Mesendoderm (in vitro differentiated cells): Measurements from ENCODE around the gene CDCA7.
"Not testable (repeated sequence)": the region's sequence is repeated elsewhere in the genome, so short reads cannot be mapped to it uniquely, and the experiment has no call there.

Experiments used
- DNase-seq: peaks from one replicate; pipeline ENCODE4 v3.0.0; 2013
- H2AK5ac ChIP-seq: 2 replicates; pipeline ENCODE4 v1.6.1; 2013; ENCODE audit warnings: low read length, inconsistent platforms
- H2BK120ac ChIP-seq: 2 replicates; pipeline ENCODE4 v1.6.1; 2013; ENCODE audit warnings: low read depth, mild to moderate bottlenecking, low read length, moderate library complexity, mixed read lengths
- H2BK15ac ChIP-seq: replicated peaks from 2 replicates; pipeline ENCODE4 v1.6.1; 2013; ENCODE audit warnings: low read depth, mild to moderate bottlenecking, moderate library complexity
- H2BK5ac ChIP-seq: 2 replicates; pipeline ENCODE4 v1.6.1; 2013; ENCODE audit warnings: low read length, inconsistent platforms
- H3K18ac ChIP-seq: 2 replicates; pipeline ENCODE4 v1.6.1; 2013; ENCODE audit warnings: mild to moderate bottlenecking, low read length, mixed read lengths
- H3K23ac ChIP-seq: one replicate; pipeline ENCODE4 v1.6.1; 2013; ENCODE audit warnings: low read length
- H3K27ac ChIP-seq: 2 replicates; pipeline ENCODE4 v1.5.1; 2013; ENCODE audit warnings: low read depth, mild to moderate bottlenecking, inconsistent platforms, low read length, moderate library complexity
- H3K27me3 ChIP-seq: 2 replicates; pipeline ENCODE4 v1.6.1; 2013; ENCODE audit warnings: low read length, control low read depth, mild to moderate bottlenecking, inconsistent platforms; ENCODE audit not compliant: insufficient read depth, poor library complexity
- H3K36me3 ChIP-seq: 2 replicates; pipeline ENCODE4 v1.6.1; 2013; ENCODE audit warnings: low read length, inconsistent platforms; ENCODE audit not compliant: control insufficient read depth, insufficient read depth
- H3K4ac ChIP-seq: one replicate; pipeline ENCODE4 v1.6.1; 2013; ENCODE audit warnings: low read depth, mild to moderate bottlenecking, low read length, moderate library complexity
- H3K4me1 ChIP-seq: 2 replicates; pipeline ENCODE4 v1.6.1; 2013; ENCODE audit warnings: low read depth, low read length, inconsistent platforms; ENCODE audit not compliant: control insufficient read depth
- H3K4me2 ChIP-seq: 2 replicates; pipeline ENCODE4 v1.6.1; 2013; ENCODE audit warnings: low read length
- H3K4me3 ChIP-seq: 2 replicates; pipeline ENCODE4 v1.5.1; 2013; ENCODE audit warnings: mild to moderate bottlenecking, low read length
- H3K56ac ChIP-seq: one replicate; pipeline ENCODE4 v1.6.1; 2013; ENCODE audit warnings: low read length
- H3K79me1 ChIP-seq: 2 replicates; pipeline ENCODE4 v1.6.1; 2013; ENCODE audit warnings: low read length, inconsistent platforms
- H3K79me2 ChIP-seq: 2 replicates; pipeline ENCODE4 v1.6.1; 2013; ENCODE audit warnings: mild to moderate bottlenecking, low read length; ENCODE audit not compliant: control insufficient read depth, insufficient read depth
- H3K9ac ChIP-seq: 2 replicates; pipeline ENCODE4 v1.6.1; 2013; ENCODE audit warnings: low read length, inconsistent platforms
- H4K5ac ChIP-seq: one replicate; pipeline ENCODE4 v1.6.1; 2013; ENCODE audit warnings: low read length
- H4K8ac ChIP-seq: one replicate; pipeline ENCODE4 v1.6.1; 2013; ENCODE audit warnings: low read depth, mild to moderate bottlenecking, control low read depth, low read length, moderate library complexity
- WGBS: extraction: QIAGEN DNeasy Blood & Tissue Kit; methylation state at CpG from one replicate; pipeline ENCODE4 v1.1.7; 2013; ENCODE audit warnings: low lambda C conversion rate, missing lambda C conversion rate; ENCODE audit not compliant: insufficient coverage; ENCODE audit errors: extremely low coverage; 5-methylcytosine and 5-hydroxymethylcytosine counted together

CDCA7 gene

DNA sequence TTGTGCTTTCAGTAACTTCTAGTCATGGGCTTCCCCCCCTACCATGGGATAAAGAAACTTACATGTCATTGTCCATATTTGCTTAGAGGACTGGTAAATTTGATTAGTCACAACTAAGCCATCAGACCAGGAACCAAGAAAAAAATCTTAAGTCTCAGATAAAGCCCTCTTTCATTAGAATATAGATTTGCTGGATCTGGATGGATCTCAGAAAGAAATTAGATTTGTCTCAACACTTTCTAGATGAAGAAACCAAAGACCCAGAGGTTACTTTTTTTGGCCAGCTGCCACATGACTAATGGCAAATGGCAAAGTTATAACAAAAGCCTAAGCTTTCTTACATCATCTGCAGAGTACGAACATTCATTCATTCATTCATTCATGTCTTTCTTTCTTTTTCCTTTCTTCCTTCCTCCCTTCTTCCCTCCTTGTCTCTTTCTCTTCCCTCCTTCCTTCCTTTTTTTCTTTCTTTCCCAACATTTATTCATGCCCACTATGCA is 60.2 kb downstream of the CDCA7 start:
- Histone ChIP-seq H2BK120ac (no peak overlapping the region), H3K4ac (no peak overlapping the region), H2AK5ac (no peak overlapping the region), H3K18ac (no peak overlapping the region), H3K56ac (no peak overlapping the region), H3K4me2 (no peak overlapping the region), H3K36me3 (no peaks in the 10 kb centered on the region), H3K4me1 (no peaks in the 10 kb centered on the region), H3K27me3 (no peaks in the 10 kb centered on the region), H2BK5ac (no peak overlapping the region), H3K9ac (no peak overlapping the region), H3K4me3 (no peak overlapping the region), H3K27ac (no peak overlapping the region), H3K23ac (no peak overlapping the region), H4K8ac (no peak overlapping the region), H2BK15ac (no peak overlapping the region), H3K79me2 (no peaks in the 10 kb centered on the region), H4K5ac (no peak overlapping the region), H3K79me1 (no peaks in the 10 kb centered on the region)
- WGBS: no CpG with 5 or more reads among the region's 1 CpG
- DNase-seq: no peak

DNA sequence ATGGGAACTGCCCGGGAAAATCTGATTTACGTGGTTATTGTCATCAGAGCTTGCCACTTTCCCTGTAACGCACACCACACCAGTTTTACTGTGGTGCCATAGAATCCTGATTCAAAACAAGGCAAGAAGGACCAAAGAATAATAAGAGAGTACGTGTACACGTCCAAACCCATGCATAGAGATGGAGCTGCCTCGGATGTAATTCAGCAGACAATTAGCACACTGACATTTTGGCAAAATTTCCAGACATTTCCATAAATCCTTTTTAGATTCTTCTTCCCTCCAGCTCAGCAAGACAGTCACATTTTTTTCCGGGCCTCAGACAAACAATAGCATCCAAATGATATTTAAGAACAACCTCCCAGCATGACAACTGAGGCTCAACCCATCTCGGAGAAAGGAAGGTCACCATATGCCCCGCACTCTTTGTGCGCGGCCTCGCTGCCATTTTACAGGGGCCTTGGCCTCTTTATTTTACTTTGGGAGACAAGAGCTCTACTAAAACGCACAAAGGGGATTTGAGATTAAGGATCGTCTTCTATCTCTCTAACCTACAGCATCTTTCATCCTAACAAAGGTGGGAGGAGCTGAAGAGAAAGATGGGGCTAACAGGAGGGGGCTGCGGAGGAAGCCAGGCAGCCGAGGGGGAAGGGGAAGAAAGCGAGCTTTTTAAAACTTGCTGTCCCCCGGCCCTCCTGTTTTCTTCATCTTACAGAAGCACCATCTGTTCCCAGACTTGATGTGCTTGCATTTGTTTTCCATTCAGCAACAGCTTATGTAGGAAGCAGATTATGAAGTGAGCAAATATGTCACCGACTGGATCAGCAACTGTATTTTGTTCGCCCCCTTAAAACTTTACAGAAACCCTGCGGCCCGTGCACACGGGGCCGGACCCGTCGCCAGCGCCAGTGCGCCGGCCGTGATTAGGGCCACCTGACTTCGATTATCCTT is 61.0 kb downstream of the CDCA7 start:
- Histone ChIP-seq H4K8ac (no peak overlapping the region), H3K56ac (no peak overlapping the region), H3K4ac (no peak overlapping the region), H3K4me3 (no peak overlapping the region), H3K23ac (no peak overlapping the region), H3K79me2 (no peaks in the 10 kb centered on the region), H2BK120ac (no peak overlapping the region), H4K5ac (no peak overlapping the region), H2BK5ac (no peak overlapping the region), H3K27ac (no peak overlapping the region), H2AK5ac (no peak overlapping the region), H3K27me3 (no peaks in the 10 kb centered on the region), H3K9ac (no peak overlapping the region), H3K4me1 (no peaks in the 10 kb centered on the region), H3K79me1 (no peaks in the 10 kb centered on the region), H2BK15ac (no peak overlapping the region), H3K18ac (no peak overlapping the region), H3K36me3 (no peaks in the 10 kb centered on the region), H3K4me2 (no peak overlapping the region)
- no CpG with 5 or more reads among the region's 31 CpGs for WGBS
- DNase-seq: no peak

DNA sequence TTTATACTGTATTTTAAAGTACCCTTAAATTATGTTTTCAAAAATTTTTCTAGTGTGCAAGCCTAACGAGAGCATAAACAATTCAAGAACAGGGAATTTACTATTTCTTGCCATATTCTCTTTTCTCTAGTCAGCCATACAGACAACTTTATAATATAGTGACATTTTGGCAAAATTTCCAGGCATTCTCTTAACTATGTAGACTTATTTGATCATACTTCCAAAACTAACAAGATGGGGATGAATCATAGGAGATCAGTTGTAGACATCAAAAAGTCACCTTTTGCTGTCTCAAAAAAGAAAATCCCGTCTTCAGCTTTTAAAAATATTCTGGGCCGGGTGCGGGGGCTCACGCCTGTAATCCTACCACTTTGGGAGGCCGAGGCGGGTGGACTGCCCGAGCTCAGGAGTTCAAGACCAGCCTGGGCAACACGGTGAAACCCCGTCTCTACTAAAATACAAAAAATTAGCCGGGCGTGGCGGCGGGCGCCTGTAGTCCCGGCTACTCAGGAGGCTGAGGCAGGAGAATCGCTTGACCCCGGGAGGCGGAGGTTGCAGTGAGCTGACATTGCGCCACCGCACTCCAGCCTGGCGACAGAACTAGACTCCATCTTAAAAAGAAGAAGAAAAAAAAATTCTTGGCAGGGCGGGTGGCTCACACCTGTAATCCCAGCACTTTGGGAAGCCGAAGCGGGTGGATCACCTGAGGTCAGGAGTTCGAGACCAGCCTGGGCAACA is 61.9 kb downstream of the CDCA7 start:
- not testable (repeated sequence) for H3K4ac ChIP-seq, H3K4me3 ChIP-seq

DNA sequence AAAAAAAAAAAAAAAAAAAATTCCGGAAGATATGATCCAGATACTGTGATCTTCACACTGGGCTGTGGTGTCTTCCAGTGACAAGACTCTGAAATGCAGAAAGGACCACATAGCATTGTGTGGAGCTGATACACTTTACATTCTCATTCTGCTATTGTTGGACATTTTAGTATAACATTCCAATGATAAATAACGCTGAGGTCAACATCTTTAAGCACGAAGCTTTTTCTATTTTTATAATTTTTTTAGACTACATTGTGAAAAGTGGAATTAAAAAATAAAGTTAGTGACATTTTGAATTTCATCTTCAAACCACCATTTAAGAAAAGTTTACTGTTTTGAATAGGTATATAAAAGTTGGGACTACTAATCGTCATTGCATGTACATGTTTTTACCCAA is 62.7 kb downstream of the CDCA7 start:
- no peak overlapping the region for H3K4me3 ChIP-seq
- no peak overlapping the region for H3K18ac ChIP-seq
- no peak overlapping the region for H2AK5ac ChIP-seq
- no peak overlapping the region for H3K4me2 ChIP-seq
- H3K36me3 ChIP-seq: no peaks in the 10 kb centered on the region
- no peaks in the 10 kb centered on the region for H3K27me3 ChIP-seq
- H2BK5ac ChIP-seq: no peak overlapping the region
- WGBS: no CpG with 5 or more reads among the region's 4 CpGs
- H3K4me1 ChIP-seq: no peaks in the 10 kb centered on the region
- no peak for DNase-seq
- H3K9ac ChIP-seq: no peak overlapping the region
- no peak overlapping the region for H3K27ac ChIP-seq
- H3K56ac ChIP-seq: no peak overlapping the region
- no peak overlapping the region for H2BK15ac ChIP-seq
- no peak overlapping the region for H4K8ac ChIP-seq
- no peaks in the 10 kb centered on the region for H3K79me2 ChIP-seq
- no peak overlapping the region for H3K23ac ChIP-seq
- H2BK120ac ChIP-seq: no peak overlapping the region
- no peaks in the 10 kb centered on the region for H3K79me1 ChIP-seq
- H3K4ac ChIP-seq: no peak overlapping the region
- no peak overlapping the region for H4K5ac ChIP-seq

More for the DNA sequence above, 61.9 kb downstream of the CDCA7 start:
- H3K27me3 ChIP-seq, H3K18ac ChIP-seq, H4K5ac ChIP-seq, H3K4me2 ChIP-seq, H3K79me1 ChIP-seq, H2BK5ac ChIP-seq, H3K36me3 ChIP-seq, H3K23ac ChIP-seq, H3K9ac ChIP-seq, H3K79me2 ChIP-seq, H2BK15ac ChIP-seq, H2AK5ac ChIP-seq, H3K27ac ChIP-seq, DNase-seq, H2BK120ac ChIP-seq, H3K4me1 ChIP-seq, H3K56ac ChIP-seq: not testable (repeated sequence)
- WGBS: no CpG with 5 or more reads among the region's 26 CpGs
- H4K8ac ChIP-seq: peak overlapping the region; percentile 13

DNA sequence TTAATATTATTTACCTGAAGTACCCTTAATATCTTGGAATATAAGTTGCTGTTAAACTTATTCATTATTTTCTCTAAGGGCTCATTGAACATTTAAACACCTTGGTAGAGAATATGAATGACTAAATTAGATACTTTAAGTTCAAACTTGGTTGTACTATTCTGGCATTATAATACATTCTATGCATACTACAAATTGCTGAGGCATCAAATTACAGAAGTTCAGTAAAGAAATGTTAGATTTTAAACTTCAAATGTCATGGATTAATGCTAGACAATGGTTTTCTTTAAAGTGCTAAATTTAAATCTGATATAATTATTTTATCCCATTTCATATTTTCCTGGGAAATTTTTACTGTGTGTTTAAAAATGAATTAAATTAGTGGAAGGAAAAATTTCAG is 63.1 kb downstream of the CDCA7 start:
- no peak overlapping the region for H3K56ac ChIP-seq
- H3K23ac ChIP-seq: no peak overlapping the region
- no peak for DNase-seq

More for the DNA sequence above, 63.1 kb downstream of the CDCA7 start:
- Histone ChIP-seq H3K18ac (no peak overlapping the region), H2BK5ac (no peak overlapping the region), H3K79me2 (no peaks in the 10 kb centered on the region), H2AK5ac (no peak overlapping the region), H3K36me3 (no peaks in the 10 kb centered on the region), H3K4me1 (no peaks in the 10 kb centered on the region), H3K27ac (no peak overlapping the region), H3K79me1 (no peaks in the 10 kb centered on the region), H4K5ac (no peak overlapping the region), H3K27me3 (no peaks in the 10 kb centered on the region), H2BK120ac (no peak overlapping the region), H3K4ac (no peak overlapping the region), H3K9ac (no peak overlapping the region), H2BK15ac (no peak overlapping the region), H4K8ac (no peak overlapping the region), H3K4me2 (no peak overlapping the region), H3K4me3 (no peak overlapping the region)
